ENCODE results near the gene CASP4.
"Not testable (repeated sequence)": the region's sequence is repeated elsewhere in the genome, so short reads cannot be mapped to it uniquely, and the experiment has no call there.

The CASP4 gene

GRCh38 chr11:104968355-104968855 lies at the start of gene CASP4:
TSS of gene CASP4 (minus strand) at chr11:104968574. CDS start at chr11:104968525, 49 bp downstream.
- DNase-seq: no peak

GRCh38 chr11:105007463-105007862 lies 39.1 kb upstream of the CASP4 start:
- no peak for DNase-seq

- no peak for DNase-seq
Measured at GRCh38 chr11:105005451-105005845, 37.1 kb upstream of the CASP4 start.

- no peak for DNase-seq
Measured at GRCh38 chr11:105004021-105004420, 35.6 kb upstream of the CASP4 start.

- no peak for DNase-seq
Measured at GRCh38 chr11:105003151-105003550, 34.8 kb upstream of the CASP4 start.

GRCh38 chr11:105000797-105001196 lies 32.4 kb upstream of the CASP4 start:
- DNase-seq: no peak

- no peak for DNase-seq
Measured at GRCh38 chr11:105000167-105000566, 31.8 kb upstream of the CASP4 start.

GRCh38 chr11:104999721-105000120 lies 31.3 kb upstream of the CASP4 start:
- no peak for DNase-seq

GRCh38 chr11:104997288-104997687 lies 28.9 kb upstream of the CASP4 start:
- no peak for DNase-seq

- peak; percentile 84 for DNase-seq
Measured at GRCh38 chr11:104995001-104995408, 26.6 kb upstream of the CASP4 start.

- no peak for DNase-seq
Measured at GRCh38 chr11:104992781-104993180, 24.4 kb upstream of the CASP4 start.

- no peak for DNase-seq
Measured at GRCh38 chr11:104991994-104992393, 23.6 kb upstream of the CASP4 start.

- DNase-seq: no peak
Measured at GRCh38 chr11:104984808-104985207, 16.4 kb upstream of the CASP4 start.

GRCh38 chr11:104979839-104980238 lies 11.5 kb upstream of the CASP4 start:
- no peak for DNase-seq

- no peak for DNase-seq
Measured at GRCh38 chr11:104973616-104974015, 5.2 kb upstream of the CASP4 start.

GRCh38 chr11:104972924-104973323 lies 4.5 kb upstream of the CASP4 start:
- not testable (repeated sequence) for DNase-seq

- DNase-seq: no peak
Measured at GRCh38 chr11:104970756-104971155, 2.4 kb upstream of the CASP4 start.

GRCh38 chr11:104968856-104969776 lies 742 bp upstream of the CASP4 start:
- no peak for DNase-seq

GRCh38 chr11:104967534-104968354 lies 630 bp downstream of the CASP4 start:
- DNase-seq: no peak

- DNase-seq: no peak
Measured at GRCh38 chr11:104965735-104966134, 2.6 kb downstream of the CASP4 start.

GRCh38 chr11:104964247-104964646 lies 4.1 kb downstream of the CASP4 start:
- no peak for DNase-seq

GRCh38 chr11:104962852-104963251 lies 5.5 kb downstream of the CASP4 start:
- DNase-seq: no peak

- DNase-seq: no peak
Measured at GRCh38 chr11:104957280-104957679, 11.1 kb downstream of the CASP4 start.

GRCh38 chr11:104956528-104956927 lies 11.8 kb downstream of the CASP4 start:
- DNase-seq: no peak

All from NCI-H187 treated with DMSO at 0.1 percent for 48 hours (cell line).